ELF-1 (cell line): ENCODE results near the gene RUBCN.

Source experiments
- DNase-seq: peaks from one replicate; pipeline ENCODE4 v3.0.0-alpha.2; 2016; ENCODE audit warnings: low read depth, low spot score

RUBCN gene

DNA sequence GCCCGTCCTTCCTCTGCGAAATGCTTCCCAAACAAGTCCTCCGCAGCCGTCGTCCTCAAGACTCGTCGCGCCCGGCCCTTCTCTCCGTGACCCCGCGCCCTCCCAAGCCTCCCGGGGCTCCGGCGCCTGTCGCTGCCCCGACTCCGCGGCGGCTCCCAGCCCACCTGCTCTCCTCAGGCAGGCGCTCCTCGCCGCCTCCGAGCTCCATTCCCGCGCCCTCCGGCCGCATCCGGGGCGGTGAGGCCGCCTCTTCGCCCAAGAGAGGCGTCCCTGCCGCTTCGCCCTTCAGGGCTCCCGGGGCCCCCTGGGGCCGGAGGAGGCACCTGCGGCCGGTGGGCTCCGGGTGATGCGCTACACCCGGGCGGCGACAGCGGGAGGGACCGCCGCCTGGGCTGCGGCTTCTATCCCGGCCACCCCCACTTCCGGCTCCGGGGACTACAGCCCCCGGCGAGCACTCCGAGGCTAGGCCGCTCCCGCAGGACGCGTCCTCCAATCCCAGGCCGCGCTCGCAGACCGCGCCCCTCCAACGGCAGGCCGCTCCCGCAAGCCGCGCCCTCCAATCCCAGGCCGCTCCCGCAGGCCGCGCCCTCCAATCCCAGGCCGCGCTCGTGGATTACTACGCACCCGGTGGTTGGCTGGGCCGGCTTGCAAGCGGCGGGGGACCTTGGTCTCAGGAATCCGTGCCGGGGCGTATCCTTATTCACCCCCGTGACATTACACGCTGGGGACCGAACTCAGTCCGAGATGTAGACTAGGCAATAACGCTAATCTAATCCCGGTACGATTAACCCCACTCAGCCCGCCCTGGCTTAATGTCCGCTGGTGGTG lies at the start of gene RUBCN:
TSS of gene RUBCN (minus strand) at position 414 of the 828 bp plus-strand sequence. CDS start at position 229, 185 bp downstream.
- peak; percentile 98 for DNase-seq

- no peak for DNase-seq
Measured at GRCh38 chr3:197784019-197784585, 47.4 kb upstream of the RUBCN start.

DNA sequence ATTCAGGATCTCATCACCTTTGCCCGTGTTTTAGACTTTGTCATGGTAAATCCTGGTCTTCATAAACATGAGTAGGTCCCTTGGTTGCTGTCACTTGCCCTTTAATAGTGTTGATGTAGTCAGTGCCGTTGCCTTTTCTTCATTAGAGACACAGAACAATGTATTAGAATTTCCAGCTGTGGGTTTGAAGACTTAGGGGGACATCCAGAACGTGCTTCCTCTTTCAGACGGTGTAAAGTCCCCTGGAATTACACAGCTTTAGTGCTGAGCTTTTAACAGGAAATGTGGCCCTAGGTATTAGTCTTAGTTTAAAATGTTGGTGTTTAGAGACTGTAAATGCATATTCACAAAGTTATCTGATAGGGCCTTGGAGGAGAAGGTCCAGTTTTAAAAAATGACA lies 45.5 kb upstream of the RUBCN start:
- DNase-seq, result no peak

DNA sequence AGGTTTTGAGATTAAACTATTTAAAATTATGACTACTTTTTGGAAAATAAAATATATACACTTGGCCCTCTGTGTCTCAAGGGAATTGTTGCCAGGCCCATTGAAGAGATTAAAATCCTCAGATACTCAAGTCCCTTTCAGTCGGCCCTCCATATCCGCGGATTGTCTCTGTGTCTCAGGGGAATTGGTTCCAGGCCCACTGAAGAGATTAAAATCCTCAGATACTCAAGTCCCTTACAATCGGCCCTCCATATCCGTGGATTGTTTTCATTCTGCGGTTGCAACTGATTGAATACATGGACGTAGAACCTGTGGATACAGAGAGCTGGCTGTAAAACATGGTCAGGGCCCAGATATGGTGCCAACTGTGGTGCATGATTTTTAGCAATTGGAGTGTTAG lies 38.6 kb upstream of the RUBCN start:
- DNase-seq, result no peak

GRCh38 chr3:197761784-197762183 lies 25.1 kb upstream of the RUBCN start:
- no peak for DNase-seq

GRCh38 chr3:197758512-197758911 lies 21.8 kb upstream of the RUBCN start:
- no peak for DNase-seq

- DNase-seq, result no peak
Measured at GRCh38 chr3:197756704-197757103, 20.0 kb upstream of the RUBCN start.

GRCh38 chr3:197753263-197753662 lies 16.6 kb upstream of the RUBCN start:
- DNase-seq, result no peak

DNA sequence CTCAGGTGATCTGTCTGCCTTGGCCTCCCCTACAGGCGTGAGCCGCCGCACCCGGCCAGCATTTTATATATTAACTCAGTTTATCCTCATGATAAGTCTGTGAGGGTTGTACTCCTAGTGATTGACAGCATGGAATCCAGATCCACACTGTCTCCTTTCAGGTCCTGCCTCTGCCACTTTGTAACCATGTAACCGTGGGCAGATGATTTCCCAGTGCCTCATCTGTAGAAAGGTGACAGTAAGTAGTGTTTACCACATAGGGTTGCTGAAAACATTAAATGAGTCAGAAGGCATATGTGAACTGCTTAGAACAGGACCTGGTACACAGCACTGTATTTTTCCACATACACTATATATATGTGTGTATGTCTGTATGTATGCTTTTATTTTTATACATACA lies 15.4 kb upstream of the RUBCN start:
- no peak for DNase-seq

GRCh38 chr3:197750858-197751737 lies 14.4 kb upstream of the RUBCN start:
- DNase-seq, result peak; percentile 33

GRCh38 chr3:197750396-197750831 lies 13.7 kb upstream of the RUBCN start:
- DNase-seq, result peak; percentile 70

GRCh38 chr3:197749601-197750395 lies 13.1 kb upstream of the RUBCN start, which contains the start of gene FYTTD1:
Gene FYTTD1 (plus strand): TSS chr3:197749883. CDS start chr3:197749972, 89 bp downstream.
- peak; percentile 66 for DNase-seq

DNA sequence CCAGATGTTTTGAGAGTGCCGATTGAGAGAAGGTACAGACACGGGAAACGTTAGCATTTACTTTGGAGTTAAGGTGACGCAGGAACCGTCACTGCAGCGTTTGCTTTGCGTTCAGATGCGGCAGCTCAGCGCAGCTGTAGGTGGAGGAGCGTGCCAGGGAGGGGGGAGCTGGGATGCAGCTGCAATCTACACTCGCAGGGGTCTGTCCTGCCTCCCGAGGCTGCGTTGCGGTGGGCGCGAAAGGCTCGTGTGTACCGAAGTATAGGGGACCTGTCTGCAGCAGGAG lies 12.6 kb upstream of the RUBCN start:
- peak; percentile 65 for DNase-seq

DNA sequence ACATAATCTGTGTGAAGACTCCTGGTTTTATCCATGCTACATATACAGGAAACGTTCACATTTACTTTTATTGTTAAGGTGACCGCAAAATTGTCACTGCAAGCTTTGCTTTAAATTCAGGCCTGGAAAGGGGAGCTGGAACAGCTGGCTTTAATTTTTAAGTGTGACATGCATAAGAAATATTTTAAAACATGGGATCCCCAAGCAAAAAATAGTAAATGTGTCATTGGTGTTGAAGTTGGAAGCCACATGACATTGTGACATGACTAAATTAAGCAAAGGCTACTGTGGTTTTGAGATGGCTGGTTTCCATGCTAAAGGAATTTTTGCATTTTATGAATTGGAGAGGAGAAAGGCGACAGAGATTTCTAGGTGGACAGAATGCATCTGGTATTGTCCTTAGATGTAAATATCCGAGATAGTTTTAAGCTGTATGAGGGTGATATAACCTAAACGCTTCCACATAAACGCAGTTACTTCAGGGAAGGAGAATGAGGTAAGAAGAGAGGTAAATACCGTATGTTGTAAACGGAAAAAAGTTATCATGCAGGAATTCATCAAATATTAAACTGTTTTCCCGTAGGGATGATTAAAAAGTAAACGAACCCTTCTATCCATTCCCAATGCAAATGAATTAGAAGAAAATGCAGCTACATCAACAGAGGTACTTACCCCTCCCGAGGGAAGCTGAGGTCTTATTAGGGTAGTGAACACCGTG lies 12.1 kb upstream of the RUBCN start:
- no peak for DNase-seq

GRCh38 chr3:197746801-197747237 lies 10.1 kb upstream of the RUBCN start:
- no peak for DNase-seq

DNA sequence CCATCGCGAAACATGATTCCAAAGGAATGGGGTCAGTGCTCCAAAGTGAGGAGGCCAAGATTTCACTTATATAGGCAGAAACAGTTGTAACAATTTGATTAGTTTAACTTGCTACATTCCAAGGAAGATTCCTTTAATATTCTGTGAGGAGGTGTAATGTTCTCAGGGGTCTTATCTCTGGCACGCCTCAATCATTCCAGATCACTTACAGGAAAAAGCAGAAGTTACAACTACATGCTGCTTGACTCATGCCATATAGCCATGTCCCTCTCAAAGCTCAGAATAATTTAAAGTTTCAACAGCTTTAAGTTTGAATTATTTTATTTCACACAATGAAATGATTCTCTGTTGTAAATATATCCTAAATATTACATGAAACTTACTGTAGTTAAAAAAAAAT lies 9.5 kb upstream of the RUBCN start:
- no peak for DNase-seq

DNA sequence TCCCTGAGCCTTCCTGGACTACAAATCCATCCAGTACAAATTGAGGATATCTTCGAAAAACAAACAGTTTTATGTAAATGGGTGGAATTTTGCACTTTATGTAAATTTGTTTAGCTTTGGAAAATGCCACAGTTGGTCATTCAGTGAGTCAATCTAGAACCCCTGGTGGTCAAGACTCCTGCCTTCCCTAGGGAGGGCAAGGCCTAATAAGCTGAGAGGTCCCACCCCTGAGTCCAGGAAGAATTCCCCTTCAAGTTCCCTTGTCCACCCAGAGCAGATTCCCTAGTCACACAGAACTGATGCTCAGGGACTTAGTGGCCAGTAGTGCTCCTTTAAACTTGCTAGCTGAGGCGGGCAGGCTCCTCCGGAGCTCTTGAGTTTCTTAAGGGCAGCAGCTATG lies 6.1 kb upstream of the RUBCN start:
- no peak for DNase-seq

DNA sequence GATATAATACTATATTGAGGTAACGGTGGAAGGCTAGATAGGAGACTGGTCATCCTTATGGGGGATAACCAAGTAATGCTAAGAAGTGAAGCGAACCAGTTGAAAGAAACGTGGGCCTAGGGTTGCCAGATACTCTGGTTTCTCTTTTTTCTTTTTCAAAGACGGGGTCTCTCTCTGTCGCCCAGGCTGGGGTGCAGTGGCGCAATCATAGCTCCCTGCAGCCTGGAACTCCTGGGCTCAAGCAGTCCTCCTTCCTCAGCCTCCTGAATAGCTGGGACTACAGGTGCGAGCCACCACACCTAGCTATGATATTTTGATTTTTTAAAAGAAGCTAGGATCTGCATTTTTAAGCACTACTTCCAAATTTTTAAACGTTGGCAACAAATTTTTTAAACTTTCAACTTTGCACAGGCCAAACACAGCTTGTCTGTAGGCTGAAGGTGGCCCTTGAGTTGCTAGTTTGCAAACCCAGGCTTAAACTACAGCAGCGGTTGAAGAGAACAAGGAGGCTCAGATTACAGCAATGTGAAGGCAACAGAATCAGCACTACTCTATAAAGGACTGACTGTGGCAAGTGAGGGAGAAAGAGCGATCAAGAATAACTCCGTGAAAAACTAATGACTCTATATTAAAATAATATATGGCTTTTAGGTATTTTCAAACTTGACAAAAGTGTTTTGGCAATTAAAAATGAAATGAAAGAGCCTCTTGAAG lies 1.2 kb upstream of the RUBCN start:
- DNase-seq, result no peak

DNA sequence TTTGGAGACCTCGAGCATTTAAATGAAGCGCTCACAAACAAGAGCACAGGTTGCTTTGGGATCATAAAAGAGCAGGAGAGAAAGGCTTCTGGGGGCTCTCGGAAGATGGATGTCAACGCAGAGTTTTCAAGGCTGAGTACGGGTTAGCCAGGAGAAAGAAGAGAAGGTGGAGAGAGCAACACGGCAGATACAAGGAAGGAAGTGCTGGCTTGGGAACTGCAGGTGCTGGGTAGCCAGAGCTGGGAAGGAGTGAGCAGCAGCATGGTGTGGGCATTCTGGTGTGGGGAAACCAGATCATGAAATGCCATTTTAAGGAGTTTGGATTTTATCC lies 580 bp upstream of the RUBCN start:
- no peak for DNase-seq

DNA sequence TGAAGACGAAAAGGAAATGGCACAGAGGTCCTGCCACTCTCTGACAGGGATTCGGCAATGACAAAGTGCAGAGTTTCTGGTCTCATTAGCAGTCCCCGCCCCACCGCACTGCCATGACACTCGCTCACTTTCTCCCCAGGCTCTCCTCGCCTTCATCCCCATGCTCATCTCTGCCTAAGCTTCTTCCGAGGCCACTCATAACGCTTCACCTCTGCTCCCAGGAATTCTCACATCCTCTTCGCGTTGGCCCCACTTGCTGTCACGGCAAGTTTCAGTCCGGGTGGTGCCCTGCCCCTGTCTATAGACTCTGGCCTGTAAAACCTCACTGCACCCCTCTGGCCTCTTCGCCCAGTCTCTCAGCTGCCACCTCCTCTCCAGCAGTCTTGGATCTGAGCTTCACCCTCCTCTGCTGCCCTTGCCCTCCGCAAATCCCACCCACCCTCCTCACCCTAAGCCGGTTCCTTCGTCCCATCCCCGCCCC lies 654 bp downstream of the RUBCN start:
- DNase-seq, result peak; percentile 58
